Right ventricle myocardium inferior (tissue), 1 donor: ENCODE results near the gene BRS3. TPM values are rescaled to one million over a fixed set of nuclear protein-coding genes. Genes with fewer than 3 reads are reported as not detected.
A peak's percentile ranks its signal among the peaks of the same experiment; 100 is the strongest.

Source experiments
- ATAC-seq: fragments of 200-7000 bp; cut with Tn5 transposase; one replicate; pipeline ENCODE4 v1.9.1; 2020; ENCODE audit warnings: mild to moderate bottlenecking, moderate library complexity
- DNase-seq: peaks from one replicate; pipeline ENCODE4 v3.0.0; 2021; ENCODE audit errors: missing footprints
- intact Hi-C: fragments of 100-400 bp; cut with DNase I; formaldehyde crosslinking; loops from one replicate; pipeline ENCODE4 v1.11.0; 2022
- total RNA-seq: library from RNA; stranded (reverse); fragmentation: NEBNext Ultra II Directional; extraction: Animal tissue kit (Norgen Biotek cat#: 25700); gene quantifications from one replicate; pipeline ENCODE4 v1.2.1, GENCODE V29; 2021
- donor health status: DM: no; HTN: yes; CAD: no; lungs with severe emphysema.

BRS3 gene
- total RNA-seq, 1 donor from 2014 or later, result not detected

DNA sequence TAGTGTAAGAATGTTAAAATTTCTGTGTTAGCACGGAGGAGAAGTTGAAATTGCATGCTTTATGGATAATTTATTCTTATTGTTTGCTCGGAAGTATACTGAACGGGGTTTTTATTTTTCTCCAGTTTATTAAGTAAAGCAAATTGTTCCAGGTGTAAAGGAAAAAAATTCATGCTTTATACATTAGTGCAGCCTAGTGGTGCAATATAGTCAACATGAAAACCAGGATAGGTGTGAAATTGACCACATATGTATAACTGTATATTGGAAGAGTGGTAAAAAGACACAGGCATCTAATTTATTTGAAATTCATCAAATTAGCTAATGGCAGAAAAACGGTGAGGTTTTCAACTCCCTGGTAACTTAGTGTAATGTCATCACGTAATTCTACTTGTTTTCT, 959 bp downstream of the BRS3 start:
- intact Hi-C loops, result no loop called here
- ATAC-seq, result no peak
- DNase-seq, result no peak

DNA sequence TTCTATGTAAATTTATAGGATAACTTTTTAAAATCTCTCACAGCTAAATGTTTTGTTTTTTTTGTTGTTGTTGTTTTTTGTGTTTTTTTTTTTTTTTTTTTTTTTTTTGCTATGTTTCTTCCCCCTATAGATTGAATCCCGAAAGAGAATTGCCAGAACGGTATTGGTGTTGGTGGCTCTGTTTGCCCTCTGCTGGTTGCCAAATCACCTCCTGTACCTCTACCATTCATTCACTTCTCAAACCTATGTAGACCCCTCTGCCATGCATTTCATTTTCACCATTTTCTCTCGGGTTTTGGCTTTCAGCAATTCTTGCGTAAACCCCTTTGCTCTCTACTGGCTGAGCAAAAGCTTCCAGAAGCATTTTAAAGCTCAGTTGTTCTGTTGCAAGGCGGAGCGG, 4.1 kb downstream of the BRS3 start:
- intact Hi-C loops, result loop anchor here (10.0 kb wide), 2 partner anchors 237 to 327 kb away; partner anchors contain the start of gene MAP7D3
- no peak for ATAC-seq
- DNase-seq, result no peak

DNA sequence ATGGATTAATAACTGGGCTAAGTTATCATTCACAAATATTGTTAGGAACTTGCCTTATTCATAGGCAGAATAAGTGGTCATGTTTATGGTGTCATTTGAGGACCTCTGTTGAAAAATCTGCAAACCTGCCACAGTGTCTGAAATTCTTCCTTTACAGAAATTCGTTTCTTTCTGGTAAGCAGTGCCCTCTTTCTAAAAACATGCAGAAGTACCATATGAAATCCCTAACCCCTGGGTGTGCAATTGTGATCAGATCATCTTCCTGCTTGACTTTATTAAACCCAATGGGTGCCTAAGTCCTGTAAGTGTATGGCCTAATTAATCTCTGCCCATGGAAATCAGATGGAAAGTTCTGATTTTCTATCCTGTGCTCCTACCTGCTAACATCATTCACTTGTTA, 5.3 kb downstream of the BRS3 start:
- intact Hi-C loops, result loop anchor here (10.0 kb wide), 2 partner anchors 238 to 328 kb away; partner anchors contain the start of gene MAP7D3
- DNase-seq (no peak), ATAC-seq (no peak)

DNA sequence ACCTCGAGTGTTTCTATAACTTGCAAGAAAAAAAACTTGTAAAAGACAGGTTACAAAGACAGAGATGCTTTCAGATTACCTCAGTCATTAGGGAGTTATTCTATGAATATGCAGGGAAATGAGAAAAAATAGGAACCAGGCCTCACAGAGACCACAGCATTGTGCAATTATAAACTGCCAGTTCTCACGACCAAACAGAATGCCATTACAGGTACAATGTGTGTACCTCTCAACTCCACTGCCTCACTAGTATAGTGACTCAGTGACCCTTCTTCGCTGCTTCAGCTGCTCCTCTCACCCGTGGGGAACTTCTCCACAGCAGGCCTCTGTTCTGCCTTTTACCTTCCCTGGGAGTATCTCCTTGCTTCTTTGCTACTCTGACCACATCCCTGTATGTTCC, 7.3 kb downstream of the BRS3 start:
- no peak for DNase-seq
- intact Hi-C loops, result loop anchor here (10.0 kb wide), 2 partner anchors 240 to 330 kb away; partner anchors contain the start of gene MAP7D3
- ATAC-seq, result no peak

DNA sequence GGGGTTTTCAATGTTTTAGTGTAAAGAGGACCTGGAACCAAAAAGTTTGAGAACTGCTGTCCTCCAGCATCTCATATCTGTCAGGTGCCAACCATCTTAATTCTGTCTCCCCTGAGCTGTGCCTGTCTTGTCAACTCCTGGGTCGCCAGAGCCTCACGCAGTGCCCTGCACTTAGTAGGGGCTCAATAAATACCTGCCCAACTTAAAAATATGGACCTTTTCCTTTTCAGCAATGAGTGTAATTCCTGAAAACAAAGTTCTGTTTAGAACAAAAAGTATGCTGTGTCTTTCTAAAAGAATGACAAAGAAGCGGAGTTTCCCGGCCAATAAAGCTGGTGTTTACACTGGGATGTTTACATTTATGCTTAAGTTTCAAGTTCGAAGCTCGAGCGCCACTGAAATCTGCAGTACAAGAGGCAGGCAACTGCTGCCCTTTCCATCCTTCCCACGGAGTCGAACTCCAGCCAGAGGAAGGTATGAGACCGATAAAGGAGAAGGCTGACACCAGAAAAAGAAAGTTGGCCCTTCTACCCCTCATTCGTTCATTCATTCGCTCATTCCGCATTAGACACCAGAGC, 8.5 kb downstream of the BRS3 start:
- no peak for DNase-seq
- intact Hi-C loops, result loop anchor here (10.0 kb wide), 2 partner anchors 241 to 331 kb away; partner anchors contain the start of gene MAP7D3
- ATAC-seq, result no peak

DNA sequence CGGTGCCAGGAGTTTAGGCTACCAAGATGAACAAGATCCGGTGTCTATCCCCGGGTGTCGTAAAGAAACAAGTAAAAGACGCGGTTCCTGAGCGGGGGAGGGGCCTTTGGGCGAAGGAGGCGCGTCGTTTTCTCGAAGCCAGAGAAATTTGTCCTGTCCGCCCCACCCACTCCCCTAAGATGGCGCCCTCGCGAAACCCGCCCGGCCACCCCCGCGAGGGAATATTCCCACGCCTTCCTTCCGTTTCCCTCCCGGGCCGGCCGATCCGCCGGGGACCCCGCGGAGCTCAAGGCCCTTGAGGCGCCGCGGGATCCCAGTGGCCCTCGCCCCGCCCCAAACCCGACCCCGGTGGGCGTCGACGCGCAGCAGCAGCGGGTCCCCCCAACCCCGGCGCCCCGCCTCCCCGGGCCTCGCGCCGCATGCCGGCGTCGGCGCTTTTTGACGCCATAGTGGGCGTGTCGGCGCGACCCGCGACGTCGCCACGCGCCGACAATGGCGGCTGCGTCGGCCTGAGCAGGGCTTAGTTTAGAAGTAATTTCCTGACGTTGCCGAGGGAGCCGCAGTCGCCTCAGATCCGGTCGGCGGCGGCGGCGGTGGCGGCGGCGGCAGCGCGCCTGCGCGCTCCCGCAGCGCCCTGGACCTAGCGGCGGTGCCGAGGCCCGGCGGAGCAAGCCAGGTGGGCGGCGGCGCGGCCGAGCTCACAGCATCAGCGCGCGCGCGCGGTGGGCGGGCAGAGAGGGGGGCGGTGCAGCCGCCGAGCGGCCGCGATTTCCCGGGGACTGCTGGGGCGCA, 9.2 kb downstream of the BRS3 start:
- ATAC-seq (peak; percentile 93), DNase-seq (peak; percentile 90)
- intact Hi-C loops, result loop anchor here (10.0 kb wide), 2 partner anchors 242 to 332 kb away; partner anchors contain the start of gene MAP7D3

DNA sequence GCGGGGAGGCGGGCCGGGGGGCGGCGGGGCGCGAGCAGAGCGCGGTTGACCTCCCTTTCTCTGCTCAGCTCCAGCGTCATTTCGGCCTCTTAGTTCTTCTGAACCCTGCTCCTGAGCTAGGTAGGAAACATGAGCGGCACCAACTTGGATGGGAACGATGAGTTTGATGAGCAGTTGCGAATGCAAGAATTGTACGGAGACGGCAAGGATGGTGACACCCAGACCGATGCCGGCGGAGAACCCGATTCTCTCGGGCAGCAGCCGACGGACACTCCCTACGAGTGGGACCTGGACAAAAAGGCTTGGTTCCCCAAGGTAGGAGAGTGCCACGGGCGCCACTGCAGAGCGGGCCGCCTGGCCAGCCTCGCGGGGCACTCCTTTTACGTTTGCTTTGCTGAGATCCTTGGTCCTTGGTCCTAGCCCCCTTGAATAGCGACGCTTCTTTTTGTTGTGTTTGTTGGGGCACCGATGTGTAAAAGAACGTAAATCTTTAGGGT, 9.9 kb downstream of the BRS3 start, which contains the start of gene HTATSF1:
Gene HTATSF1 (plus strand): TSS at position 37 of the 497 bp plus-strand sequence. CDS start 93 bp downstream, at position 130.
- DNase-seq (peak; percentile 61), ATAC-seq (no peak)
- intact Hi-C loops, result loop anchor here (10.0 kb wide), 2 partner anchors 243 to 333 kb away; partner anchors contain the start of gene MAP7D3

DNA sequence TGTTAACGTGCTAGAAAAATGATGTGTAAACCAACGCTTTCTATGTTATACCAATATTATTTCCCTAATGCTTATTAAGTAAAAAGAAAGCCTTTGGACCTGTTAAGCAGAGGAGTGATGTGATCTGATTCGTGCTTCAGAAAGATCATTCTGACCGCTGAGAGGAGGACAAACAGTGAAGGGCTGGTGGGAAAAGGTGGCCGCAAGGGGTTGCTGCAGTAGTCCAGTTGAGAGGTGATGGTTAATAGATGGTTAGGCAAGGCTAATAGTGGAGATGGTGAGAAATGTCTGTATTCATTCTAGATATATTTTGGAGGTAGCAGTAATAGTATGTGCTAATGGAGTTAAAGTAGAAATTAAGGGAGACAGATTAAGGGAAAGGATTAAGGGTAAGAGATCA, 31.3 kb downstream of the BRS3 start:
- no peak for ATAC-seq
- no peak for DNase-seq
- intact Hi-C loops, result no loop called here

DNA sequence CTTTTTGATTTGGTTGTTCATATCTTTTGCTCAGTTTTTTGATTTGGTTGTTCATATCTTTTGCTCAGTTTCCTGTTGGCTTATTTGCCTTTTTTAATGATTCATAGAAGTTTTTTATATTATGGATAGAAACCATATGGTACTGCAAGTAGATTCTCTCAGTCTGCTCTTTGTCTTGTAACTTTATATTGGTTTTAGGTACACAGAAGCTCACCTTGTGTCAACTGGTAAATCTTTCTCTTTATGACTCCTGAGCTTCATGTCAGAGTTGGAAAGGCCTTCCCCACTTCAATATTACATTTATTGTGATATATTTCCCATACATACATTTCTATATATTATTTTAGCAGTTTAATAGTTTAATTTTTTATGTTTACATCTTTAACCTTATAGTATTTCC, 36.0 kb downstream of the BRS3 start:
- intact Hi-C loops, result no loop called here
- no peak for DNase-seq

DNA sequence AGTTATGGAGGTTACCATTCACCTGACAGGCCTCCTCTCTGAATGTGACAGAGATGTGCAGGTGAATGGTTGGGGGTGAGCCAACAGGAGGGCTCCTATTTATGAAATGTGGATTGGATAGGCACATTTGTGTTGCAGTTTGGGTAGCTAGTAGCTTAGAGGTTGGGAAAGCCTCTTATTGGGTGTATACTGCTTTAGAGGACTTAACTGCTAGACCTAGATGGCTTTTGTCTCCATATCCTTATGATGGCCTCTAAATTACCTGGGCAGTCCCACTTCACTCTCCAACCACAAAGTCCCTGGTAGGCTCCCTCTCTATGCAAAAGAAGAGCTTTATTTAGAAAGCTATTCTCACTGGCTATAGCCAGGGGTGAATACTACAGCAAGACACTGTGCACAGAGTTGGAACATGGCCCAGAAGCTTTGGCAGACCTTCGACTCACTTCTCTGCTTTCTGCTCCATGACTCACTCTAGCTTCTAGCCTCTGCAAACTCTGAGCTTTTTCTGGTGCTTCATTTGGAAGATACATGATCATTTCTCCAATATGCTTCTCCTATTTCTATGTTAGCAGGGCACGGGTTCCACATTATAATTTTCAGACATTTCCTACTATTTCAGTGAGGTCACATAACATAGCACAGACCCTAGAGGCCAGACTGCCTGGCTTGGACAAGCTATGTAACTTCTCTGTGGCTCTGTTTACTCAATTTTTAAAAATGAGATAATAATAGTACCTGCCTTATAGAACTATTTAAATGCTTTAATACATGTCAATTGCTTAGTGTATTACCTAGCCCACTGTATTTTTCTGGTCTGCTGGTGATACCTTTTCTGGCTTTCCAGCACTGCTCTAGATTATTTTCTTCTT, 38.2 kb downstream of the BRS3 start:
- peak; percentile 96 for ATAC-seq
- intact Hi-C loops, result loop anchor here (5.0 kb wide), 1 partner anchor 51 kb away; no protein-coding TSS in a partner anchor

More for the DNA sequence above, 36.0 kb downstream of the BRS3 start:
- no peak for ATAC-seq

DNA sequence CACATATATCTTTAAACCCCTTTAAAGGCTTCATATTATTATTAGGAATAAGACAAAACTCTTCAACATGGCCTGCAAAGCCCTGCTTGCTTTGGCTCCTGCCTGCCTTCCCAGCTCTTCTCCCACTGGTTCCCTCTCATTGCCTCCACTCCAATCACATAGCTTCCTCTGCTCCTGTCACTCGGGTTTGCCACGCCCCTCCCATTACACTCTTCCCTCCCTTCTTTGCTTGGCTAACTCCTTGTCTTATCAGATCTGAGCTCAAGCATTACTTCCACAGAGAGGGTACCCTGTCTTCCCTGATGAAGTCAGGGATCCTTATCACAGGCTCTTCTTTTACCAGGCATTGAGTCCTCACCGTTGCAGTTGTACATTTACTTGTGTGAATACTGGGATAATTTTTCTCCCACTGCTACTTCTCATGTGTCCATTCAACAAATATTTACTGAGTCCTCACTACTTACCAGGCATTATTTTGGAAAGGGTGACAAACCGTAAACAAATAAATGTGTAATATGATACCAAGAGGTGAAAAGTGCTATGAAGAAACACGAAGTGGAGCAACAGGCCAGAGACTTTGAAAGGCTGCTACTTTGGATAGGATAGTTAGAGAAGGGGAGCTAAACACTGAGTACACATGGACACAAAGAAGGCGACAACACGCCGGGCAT, 41.0 kb downstream of the BRS3 start:
- ATAC-seq (no peak), DNase-seq (no peak)
- intact Hi-C loops, result loop anchor here (5.0 kb wide), 1 partner anchor 49 kb away; no protein-coding TSS in a partner anchor

More for the DNA sequence above, 38.2 kb downstream of the BRS3 start:
- peak; percentile 67 for DNase-seq

DNA sequence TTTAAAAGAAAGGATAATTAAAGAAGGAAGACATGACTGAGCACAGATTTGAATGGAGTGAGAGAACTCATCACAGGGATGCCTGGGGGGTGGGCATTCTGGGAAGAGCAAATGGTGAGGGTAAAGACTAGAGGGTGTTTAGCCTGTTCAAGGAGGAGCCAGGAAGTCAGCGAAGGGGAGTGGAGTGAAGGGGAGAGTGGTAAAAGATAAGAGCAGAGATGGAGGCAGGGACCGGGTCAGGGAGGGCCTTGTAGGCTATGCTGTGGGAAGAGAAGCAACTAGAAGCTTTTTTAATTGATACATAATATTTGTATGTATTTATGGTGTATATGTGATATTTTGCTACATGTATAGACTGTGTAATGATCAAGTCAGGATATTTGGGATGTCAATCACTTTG, 42.0 kb downstream of the BRS3 start:
- intact Hi-C loops, result loop anchor here (5.0 kb wide), 1 partner anchor 48 kb away; no protein-coding TSS in a partner anchor
- no peak for DNase-seq
- ATAC-seq, result no peak

DNA sequence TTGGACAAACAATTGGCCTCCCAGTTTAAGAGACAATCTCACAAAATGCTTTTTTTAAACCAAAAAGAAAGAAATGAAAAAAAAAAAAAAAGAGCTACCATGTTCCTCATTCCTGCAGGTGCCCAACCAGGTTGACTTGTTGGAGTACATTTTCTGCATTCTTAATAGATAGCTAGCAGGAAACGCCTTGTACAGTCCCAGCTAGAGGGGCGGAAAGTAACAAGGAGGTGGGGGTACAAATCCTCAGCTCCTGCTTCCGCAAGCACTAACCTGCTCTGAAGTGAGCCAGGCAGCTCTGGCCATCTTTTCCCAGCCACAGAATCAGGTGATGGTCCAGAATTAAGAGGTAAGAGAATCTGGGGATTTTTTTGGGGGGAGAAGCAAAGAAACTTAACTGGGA, 44.2 kb downstream of the BRS3 start, which contains the start of gene VGLL1:
Gene VGLL1 (plus strand): TSS at position 265 of the 400 bp plus-strand sequence. CDS start 3,806 bp downstream, outside the sequence.
- ATAC-seq (no peak), DNase-seq (no peak)
- intact Hi-C loops, result no loop called here

DNA sequence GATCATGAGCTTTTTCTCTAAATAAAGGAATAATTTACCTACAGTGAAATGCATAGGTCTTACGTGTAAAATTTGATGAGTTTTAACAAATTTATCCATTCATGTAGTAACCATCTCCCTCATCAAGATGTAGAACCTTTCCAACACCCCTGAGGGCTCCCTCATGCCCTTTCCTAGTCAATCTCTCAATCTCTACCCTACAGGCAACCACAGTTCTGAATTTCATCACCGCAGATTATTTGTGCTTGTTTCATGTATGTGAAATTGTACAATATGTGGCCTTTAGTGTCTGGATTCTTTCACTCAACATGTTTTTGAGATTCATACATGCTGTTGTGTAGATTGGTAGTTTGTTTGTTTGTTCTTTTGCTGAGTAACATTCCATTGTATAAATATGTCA, 46.4 kb downstream of the BRS3 start:
- intact Hi-C loops, result no loop called here
- no peak for DNase-seq
- ATAC-seq, result no peak

DNA sequence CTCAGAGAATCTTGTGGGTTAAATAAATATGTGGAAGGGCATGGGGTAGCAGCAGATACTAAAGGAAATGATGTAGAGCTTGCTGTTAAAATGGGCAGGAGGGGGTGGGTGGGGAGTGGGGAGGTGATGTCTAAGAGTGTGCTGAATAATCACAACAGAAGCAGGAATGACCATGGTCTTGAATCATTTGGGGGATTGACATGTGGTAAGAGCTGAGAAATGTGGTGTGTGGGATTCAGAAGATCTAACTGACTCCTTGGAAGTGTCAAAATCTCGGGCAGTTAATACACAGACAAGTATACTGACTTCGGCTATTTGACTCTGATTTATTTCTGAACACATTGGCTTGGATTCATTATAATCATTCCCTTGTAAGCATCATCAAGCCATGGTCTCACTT, 51.1 kb downstream of the BRS3 start:
- ATAC-seq (no peak), DNase-seq (no peak)
- intact Hi-C loops, result no loop called here

DNA sequence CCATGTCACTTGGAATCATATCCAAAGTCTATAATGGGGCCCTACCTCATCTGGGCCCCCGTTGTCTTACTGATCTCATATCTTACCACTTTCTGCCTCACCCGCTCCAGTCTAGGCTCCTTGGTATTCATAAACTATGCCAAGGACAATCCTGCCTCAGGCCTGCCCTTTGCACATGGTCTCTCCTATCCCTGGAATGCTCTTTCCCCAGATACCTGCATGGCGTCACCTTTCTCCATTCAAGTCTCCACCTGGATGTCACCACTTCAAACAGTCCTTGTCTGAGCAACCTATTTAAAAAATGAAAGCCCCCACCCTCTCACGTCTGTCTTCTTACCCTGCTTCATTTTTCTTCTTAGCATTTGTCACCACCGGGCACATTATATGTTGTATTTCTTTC, 52.5 kb downstream of the BRS3 start:
- DNase-seq (no peak), ATAC-seq (no peak)
- intact Hi-C loops, result no loop called here

DNA sequence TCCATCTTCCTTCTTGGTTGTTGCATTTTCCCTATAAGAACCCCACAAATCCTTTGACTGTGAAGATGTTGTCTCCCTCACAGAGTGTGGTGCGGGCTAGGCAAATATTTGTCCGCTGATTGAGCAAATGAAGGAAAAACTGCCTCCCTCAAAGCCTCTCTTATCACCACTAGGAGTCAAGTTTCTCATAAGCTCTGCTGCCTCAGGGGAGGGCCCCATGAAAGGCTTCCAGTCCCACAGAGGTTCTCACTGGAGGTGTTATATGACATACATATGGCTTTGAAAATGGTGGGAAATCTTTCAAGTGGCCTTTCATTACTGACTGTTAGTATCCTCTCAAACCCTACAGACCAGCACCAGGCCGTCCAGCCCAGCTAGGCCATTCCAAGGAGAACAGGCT, 53.5 kb downstream of the BRS3 start:
- no peak for ATAC-seq
- intact Hi-C loops, result no loop called here
- no peak for DNase-seq

DNA sequence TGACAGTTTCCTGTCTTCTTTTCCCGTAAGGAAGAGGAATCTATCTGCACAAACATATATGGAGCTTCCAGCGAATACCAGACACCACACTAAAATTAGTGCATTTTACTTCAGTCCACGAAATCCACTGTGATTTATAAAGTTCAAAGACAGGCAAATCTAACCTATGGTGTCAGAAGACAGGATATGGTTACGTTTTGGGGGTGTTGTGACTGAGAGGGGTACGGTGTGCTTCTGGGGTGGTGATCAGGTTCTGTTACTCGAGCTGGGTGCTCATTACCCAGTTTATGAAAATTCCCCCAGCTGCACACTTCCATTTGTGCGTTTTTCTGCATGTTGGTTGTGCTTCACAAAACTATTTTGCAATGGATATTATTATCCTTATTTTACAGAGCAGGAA, 54.5 kb downstream of the BRS3 start:
- DNase-seq (no peak), ATAC-seq (no peak)
- intact Hi-C loops, result no loop called here
